Activated CD8-positive, alpha-beta memory T cell treated with anti-CD3 and anti-CD28 coated beads for 24 hours (primary cell): ENCODE data around the gene METTL4.

Experiments used
- DNase-seq: peaks from one replicate; pipeline ENCODE4 v3.0.0-alpha.2; 2020

Gene METTL4, protein sequence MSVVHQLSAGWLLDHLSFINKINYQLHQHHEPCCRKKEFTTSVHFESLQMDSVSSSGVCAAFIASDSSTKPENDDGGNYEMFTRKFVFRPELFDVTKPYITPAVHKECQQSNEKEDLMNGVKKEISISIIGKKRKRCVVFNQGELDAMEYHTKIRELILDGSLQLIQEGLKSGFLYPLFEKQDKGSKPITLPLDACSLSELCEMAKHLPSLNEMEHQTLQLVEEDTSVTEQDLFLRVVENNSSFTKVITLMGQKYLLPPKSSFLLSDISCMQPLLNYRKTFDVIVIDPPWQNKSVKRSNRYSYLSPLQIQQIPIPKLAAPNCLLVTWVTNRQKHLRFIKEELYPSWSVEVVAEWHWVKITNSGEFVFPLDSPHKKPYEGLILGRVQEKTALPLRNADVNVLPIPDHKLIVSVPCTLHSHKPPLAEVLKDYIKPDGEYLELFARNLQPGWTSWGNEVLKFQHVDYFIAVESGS

DNA sequence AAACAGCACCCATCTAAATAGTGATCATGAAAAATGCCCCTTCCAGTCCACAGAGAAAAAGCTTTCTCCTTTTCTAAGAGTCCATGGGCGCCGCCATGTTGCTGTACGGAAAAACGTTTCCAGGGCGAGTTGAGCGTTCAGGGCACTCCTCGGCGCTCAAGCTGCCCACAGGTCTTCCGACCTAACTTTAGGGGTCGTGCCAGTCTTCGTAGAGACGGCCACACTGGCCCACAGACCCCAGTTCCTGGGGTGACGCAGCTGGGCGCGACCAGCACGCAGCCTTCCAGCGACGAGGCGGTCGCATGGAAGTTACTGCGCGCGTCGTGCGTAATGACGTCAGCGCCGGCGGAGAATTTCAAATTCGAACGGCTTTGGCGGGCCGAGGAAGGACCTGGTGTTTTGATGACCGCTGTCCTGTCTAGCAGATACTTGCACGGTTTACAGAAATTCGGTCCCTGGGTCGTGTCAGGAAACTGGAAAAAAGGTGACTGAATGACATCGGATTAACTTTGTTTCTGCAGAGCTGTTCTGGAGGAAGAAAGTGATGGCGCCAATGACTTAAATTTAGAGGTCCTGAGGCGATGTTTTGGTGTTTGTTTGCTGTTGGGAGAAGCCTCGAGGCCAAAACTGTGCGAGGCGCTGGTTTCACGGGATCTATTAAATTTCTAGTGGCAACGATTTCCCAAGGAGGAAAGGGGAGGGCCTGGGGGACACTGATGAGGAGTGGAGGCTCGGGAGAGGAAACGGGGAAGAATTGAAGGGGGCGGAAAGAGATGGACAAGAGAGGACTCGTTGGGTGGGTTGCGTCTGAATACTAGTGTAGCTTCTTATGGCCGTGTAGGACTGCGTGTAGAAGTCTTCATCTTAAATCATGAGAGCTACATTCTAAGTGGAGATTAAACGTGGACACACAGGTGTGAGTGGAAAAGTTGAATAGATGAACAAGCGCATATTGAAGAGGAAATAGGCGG is at the start of gene METTL4, which contains the start of gene NDC80:
Gene METTL4, minus strand, starts transcription at position 306 of the 971 bp plus-strand sequence. CDS start 4,289 bp downstream, outside the sequence.
Gene NDC80, plus strand, starts transcription at position 358 of the 971 bp plus-strand sequence. CDS start 1,429 bp downstream, outside the sequence.
- peak; percentile 93 for DNase-seq

DNA sequence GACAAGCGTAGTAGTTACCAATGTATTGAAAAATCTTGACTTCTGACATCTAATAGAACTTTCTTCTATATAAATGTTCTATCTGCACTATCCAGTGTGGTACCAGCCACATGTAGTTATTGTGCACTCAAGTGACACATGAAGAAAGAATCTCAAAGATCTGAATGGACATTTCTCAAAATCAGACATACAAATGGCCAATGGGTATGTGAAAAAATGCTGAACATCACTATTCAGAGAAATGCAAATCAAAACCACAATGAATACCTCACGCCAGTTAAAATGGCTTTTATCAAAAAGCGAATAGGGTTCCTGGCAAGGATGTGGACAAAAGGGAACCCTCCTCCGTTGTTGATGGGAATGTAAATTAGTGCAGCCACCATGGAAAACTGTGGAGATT is 46.7 kb upstream of the METTL4 start:
- no peak for DNase-seq

DNA sequence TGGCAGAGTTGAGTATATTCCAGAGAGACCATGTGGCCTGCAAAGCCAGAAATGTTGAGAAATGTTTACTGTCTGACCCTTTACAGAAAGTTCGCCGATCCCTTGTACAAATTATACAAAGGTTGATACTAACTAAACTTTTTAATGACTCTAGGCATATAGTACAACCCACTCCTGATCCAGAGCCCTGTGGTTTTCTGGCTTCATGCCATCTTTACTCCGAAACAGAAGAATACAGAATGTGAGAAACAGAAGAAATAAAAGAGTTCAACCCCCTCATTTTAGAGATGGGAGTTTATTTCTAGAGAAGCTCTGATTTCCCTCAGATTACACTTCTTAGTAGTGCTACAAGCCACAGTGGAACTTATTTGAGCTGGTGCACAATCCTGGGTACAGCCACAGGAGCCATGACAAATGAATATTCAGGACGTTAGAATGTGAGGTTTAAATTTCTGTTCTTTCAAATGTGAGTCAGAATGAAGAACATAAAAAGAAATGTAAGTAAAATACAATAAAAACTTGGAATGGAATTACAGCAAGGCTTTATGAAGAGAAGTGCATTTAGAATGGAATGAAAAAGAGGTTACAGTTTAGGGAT is 46.2 kb upstream of the METTL4 start:
- DNase-seq: no peak

DNA sequence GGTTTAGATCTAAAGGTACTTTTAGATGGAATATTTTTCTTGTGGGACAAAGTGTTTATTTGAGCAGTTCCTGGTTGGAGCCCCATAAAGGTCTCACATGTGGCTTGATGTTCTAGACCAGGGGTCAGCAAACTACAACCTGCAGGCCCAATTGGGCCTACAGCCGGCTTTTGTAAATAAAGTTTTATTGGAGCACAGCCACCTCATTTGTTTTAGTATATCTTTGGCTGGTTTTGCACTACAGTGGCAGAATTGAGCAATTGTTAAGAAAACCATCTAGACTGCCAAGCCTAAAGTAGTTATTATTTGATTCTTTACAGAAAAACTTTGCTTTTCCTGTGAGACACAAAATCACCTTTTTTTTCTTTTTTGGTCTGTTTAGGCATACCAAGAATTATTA is 41.7 kb upstream of the METTL4 start:
- DNase-seq: no peak

DNA sequence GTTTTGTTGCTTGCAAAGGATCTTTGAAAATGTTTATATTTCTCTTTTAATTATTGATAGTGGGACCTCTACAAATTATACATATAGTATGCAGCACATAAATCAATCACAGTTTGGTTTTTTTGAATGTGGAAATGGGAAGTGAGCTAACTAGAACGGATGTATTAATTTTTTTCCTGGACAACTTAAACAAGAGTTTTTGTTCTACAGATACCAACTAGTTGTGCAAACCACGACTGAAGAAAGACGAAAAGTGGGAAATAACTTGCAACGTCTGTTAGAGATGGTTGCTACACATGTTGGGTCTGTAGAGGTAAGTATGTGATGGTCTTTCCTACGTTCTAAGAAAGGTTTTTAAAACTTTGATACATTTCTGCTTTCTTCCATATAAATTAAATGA is 39.2 kb upstream of the METTL4 start:
- DNase-seq: no peak

DNA sequence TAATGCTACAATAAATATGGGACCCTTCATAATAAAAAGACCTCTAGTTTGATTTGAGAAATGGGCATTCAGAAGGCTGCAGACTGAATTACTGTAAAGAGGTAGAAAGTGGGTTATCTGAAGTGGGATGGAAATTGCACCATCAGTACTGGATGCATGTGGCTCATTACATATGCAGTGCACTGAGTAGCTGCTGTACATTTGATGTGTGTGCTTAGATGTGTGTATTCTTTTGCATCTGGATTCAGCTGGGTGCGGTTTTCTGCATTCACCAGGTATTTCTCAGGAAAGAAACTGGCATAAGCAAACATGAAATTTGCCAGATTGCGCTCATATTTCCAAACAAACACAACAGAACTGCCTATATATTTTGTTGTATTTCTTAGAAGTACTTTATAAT is 38.3 kb upstream of the METTL4 start:
- DNase-seq: no peak

DNA sequence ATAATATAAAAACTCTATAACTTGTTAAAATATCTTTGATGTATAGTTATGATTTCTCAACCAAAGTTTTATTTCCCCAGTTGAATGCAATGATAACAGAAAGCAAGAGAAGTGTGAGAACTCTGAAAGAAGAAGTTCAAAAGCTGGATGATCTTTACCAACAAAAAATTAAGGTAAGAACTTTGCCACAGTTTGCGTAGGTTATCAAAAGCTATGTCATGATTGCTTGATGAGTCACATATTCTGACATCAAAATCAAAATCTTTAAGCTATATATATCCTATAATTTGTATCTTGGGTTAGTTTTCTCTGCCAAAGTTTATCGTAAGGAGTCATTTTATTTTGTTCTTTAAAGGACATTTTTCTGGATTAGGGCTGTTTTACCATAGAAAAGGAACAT is 35.0 kb upstream of the METTL4 start:
- no peak for DNase-seq

DNA sequence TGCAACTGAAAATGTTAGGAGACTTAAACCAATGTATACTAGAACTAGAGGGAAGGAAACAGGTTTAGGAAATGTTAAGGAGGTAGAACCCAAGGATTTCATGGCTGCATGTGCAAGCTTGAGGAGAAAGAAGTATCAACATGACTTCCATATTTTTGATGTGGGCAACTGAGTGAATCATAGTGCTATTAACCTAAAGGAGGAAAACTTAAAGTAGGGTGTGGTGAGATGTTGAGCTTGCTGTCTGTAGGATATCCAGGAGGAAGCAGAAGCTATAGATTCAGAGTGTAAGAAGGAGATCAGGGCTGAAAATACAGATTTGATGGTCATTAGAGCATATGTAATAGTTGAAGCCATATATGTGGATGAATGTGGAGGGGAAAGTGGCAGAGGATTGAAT is 31.5 kb upstream of the METTL4 start:
- no peak for DNase-seq

DNA sequence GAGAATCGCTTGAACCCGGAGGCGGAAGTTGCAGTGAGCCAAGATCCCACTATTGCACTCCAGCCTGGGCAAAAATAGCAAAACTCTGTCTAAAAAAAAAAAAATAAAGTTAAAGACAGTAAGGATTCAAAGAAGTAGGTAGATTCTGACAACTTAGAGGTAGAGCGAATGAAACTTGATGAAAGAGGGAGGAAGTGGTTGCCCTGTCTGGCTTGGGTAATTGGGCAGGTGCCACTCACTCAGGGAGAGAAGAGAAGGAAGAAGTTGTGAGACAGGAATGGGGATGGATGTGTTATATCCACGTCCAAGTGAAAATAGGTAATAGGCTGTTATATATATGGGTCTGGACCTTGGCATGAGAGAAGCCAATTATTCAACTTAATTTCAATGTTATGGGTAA is 26.3 kb upstream of the METTL4 start:
- no peak for DNase-seq

DNA sequence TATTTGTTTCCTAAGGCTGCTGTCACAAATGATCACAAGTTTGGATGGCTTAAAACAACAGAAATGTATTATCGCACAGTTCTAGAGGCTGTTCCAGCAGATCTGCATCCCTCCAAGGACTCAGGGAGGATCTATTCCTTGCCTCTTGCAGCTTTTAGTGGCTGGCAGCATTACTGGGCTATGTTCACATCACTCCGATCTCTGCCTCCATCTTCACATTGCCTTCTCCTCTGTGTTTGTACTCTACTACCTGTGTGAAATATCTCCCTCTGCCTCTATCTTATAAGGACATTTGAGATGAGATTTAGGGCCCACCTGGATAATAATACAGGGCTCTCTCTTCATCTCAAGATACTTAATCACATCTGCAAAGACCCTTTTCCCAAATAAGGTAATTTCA is 19.0 kb upstream of the METTL4 start:
- no peak for DNase-seq

DNA sequence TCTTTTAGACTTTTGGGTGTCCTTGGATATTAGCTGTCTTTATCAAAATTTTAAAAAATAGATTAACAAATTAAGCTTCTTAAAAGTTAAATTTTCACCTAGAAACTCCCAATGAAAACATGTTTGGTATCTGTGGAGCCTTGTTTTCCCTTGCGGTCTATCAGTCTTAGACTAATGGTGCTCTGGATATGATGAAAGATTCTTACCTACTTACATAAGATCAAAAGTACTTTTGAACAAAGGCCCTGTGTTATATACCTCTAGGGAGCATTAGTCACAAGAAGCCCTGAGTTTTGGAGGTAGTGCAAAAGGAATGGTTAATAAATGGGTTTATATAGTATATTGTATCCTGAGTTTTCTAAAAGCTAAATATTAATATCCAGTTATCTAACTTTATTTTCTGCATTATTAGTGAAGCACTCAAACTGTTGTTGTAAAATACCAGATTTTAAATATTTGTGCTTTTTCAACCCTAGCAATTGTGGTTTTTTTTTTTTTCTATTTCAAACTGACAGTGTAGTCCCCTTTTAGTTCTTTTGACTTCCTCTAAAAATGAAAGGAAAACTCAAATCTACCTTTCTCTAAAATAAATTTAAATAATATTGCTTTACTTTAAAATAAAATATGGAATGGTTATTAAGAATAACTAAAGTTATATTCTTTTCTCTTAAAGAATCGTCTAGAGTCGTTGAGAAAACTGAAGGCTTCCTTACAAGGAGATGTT is 18.2 kb upstream of the METTL4 start:
- DNase-seq: no peak

DNA sequence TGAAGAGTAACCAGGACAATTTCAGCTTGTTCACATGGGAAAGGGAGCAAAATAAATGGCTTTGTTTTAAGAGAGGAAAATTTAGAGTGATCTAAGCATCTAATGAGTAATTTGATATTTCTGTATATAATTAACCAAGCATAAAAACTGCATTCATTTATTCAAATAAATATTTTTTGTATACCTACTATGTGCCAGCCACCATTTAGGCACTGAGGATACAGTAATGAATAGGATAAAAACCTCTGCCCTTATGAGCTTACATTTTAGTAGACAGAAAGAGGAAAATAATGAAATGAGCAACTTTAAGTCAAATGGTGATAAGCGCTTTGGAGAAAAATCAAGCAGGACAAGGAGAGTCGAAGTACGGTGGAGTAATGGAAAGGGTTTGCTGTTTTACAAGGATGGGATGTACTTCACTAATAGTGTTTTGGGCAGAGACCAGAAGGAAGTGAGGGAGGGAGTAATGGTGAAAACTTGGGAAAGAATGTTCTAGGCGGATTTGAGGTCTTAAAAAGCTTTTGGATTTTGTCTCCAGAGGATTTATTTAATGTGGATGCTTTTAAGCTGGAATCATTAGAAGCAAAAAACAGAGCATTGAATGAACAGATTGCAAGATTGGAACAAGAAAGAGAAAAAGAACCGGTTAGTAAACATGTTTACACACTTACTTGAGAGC is 17.5 kb upstream of the METTL4 start:
- no peak for DNase-seq

DNA sequence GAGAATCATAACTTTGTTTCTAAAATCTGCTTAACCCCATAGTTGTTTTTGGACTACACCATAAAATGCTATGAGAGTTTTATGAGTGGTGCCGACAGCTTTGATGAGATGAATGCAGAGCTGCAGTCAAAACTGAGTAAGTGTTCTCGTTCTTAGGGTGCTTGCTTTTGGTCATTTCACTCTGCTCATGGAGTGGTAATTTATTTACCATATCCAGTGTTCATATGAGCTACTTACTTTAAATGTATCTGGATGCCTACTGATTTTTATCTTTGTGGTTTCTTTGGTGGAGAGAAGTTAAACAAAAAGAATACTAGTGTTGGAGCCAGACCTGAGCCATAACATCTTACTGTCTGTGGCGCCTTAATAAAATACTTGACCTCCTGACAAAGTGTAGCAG is 16.5 kb upstream of the METTL4 start:
- no peak for DNase-seq

DNA sequence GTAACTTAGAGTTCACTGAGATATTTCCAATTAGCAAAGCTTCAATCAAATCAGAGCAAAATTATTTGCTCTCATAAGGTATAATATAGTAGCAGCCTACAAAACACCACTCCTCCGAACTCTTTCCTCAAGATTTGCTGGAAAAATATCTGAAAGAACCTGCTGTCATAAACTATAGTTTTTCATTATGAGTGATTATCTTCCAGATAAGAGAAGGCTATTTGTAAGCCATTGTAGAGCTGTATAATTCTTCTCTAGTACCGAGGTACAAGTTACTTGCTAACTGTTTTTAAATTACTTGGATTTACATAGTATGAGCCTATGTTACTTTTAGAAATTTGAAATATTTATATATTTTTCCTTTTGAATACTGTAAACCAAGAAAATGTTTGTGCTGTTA is 2.1 kb upstream of the METTL4 start:
- no peak for DNase-seq

DNA sequence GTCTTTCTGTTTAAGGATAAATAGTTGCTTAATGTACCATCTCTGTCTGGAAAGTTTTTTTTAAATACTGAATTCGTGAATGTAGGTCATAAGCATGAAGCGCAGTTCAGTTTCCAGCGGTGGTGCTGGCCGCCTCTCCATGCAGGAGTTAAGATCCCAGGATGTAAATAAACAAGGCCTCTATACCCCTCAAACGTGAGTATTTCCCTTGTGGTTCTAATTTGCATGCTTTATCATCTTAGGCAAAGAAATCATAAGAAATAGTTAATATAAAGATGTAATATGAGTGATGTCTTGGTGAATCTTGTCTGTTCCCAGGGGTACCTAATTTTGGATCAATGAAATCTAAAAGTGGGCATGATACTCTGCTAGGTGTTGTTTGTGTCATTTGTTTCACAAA is 1.6 kb upstream of the METTL4 start:
- no peak for DNase-seq

DNA sequence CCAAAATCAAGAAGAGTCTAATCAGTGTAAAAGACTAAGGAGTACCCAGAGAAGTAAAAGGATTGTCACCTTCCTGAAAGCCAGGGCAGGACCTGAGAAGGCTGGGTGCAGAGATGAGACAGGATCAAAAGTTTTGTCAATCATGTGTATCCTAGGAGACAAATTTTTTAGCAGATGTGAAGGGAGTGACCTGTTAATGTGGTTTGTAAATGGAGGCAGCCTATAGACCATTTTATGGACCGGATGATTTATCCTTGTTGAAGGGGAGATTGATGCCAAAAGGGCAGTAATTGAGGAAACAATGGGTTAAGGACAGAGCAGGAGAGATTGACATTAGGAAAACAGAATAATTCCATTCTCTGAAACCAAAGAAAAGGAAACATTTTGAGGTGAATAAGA is 865 bp upstream of the METTL4 start:
- DNase-seq: no peak

DNA sequence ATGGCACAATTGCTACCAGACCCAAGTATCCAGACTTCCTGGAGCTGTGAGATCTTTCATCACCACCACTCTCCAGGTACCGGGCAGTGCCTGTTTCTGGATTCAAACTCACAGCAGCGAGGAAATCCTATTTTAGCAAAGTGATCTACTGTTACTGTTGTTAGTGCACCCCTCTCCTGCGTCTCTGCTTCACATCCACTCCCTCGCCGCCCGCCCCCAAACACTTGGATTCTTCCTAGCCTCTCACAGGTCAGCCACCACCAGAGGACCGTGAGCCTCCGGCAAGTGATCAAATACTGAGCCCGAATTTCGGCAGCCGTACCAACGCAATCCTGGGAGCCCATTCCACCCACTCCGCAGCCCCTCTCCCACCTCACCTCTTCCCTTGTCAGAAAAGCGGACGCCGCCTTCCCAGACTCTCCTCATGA is 519 bp downstream of the METTL4 start:
- no peak for DNase-seq

DNA sequence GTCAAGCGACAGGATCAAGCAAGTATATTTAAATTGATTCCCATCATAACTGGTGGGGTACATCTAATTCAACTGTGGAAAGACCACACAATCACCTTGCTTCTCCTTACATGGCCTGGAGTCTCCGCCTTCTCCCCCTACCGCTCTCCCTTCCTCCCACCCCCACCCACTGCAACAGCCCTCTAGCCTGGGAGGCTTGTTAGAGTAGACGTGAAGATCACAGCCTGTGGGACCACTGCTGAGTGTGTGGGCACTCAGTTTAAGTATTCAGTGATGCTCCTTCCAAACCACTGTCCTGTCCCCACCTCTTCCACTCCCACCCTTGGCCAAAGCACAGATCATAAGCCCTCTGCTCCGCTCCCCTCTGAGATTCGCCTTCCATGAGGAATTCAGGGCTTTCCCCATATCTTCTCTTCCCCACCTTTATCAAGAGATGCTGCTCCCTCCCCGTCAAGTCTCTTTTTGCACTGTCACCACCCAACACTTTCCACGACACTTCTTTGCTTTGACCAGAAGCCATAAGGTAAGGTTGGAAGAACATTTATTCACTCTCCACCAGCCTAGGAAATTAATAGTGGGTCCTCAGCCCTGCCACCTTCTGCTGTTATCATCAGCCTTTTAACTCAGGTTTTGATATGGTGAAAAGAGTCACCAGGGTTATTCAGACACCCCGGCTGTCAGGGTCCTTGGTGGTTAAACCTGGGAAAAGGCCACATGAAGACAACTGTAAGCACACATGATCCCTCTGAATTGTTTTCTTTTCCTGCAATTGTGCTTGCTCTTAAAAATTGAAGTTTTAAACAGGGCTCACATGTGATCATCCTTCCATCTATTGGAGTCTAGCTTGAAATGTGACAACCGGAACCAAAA is 1.7 kb downstream of the METTL4 start:
- DNase-seq: no peak

DNA sequence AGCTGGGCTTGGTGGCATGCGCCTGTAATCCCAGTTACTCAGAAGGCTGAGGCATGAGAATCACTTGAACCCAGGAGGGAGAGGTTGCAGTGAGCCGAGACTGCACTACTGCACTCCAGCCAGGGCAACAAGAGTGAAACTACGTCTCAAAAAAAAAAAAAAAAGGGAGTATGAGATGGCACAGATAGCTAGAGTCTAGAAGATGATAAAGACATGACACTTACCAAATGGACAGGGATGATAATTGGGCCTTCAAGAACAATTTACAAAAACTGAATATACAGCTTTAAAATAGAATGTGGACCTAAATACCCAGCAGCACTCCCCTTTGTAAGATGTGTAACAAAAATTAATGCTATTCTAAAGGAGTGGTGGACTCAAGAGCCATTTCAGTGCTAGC is 2.7 kb downstream of the METTL4 start:
- DNase-seq: no peak

DNA sequence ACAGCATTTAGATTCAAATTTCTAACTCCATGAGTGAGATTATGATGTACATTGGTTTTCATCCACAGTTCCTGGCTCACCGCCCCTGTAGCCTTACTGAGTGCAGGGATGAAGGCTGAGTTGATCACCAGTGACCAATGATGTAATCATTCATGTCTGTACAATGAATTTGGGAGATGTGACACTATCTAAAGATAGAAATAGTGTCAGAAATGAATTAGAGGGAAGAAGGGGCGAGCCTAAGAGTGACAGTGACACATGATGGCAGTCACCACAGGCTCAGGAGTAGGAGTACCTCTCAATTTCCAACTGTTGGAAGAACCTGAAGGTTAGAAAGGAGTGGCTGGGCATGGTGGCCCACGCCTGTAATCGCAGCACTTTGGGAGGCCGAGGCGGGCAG is 3.2 kb downstream of the METTL4 start:
- DNase-seq: no peak

DNA sequence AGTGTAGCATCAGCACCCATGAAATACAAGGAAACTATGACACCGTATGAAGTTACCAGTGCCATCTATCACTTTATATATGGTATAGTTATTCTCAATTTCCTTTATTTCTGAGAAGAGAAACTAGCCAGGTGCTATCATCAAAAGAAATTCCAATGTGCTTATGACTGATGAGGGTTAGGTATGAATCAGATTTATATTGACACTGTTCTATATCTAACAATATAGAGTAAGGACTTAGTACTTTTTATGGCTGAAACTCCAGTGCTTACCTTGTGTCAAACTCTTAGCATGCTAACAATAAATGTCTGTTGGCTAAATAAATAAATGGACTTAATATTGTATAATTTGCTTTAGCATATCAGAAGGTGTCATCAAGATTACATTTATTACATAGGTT is 6.9 kb downstream of the METTL4 start:
- no peak for DNase-seq
